ENCODE measurements around the gene PRR12.

The PRR12 gene

GRCh38 chr19:49546825-49547565 lies 44.0 kb upstream of the PRR12 start:
- Mint-ChIP-seq H3K9me3 (no peaks in the 10 kb centered on the region), H3K4me3 (peak overlapping the region in 2 of 3 experiments; percentile 2 to 24), H3K4me1 (peaks cover 14% of the 10 kb centered on the region), H3K36me3 (ENCODE audit: low read depth) (peaks cover 6% of the 10 kb centered on the region), H3K27ac (peak overlapping the region; percentile 77 to 78 (median 78)), H3K27me3 (ENCODE audit: low read depth) (no peaks in the 10 kb centered on the region)
- TF ChIP-seq, protein P1, sequence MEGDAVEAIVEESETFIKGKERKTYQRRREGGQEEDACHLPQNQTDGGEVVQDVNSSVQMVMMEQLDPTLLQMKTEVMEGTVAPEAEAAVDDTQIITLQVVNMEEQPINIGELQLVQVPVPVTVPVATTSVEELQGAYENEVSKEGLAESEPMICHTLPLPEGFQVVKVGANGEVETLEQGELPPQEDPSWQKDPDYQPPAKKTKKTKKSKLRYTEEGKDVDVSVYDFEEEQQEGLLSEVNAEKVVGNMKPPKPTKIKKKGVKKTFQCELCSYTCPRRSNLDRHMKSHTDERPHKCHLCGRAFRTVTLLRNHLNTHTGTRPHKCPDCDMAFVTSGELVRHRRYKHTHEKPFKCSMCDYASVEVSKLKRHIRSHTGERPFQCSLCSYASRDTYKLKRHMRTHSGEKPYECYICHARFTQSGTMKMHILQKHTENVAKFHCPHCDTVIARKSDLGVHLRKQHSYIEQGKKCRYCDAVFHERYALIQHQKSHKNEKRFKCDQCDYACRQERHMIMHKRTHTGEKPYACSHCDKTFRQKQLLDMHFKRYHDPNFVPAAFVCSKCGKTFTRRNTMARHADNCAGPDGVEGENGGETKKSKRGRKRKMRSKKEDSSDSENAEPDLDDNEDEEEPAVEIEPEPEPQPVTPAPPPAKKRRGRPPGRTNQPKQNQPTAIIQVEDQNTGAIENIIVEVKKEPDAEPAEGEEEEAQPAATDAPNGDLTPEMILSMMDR (IDR thresholded peaks at IDR 0.05; ENCODE audit: unreplicated experiment in 3 of 3): peak; percentile 80 to 83 (median 83)

GRCh38 chr19:49549045-49549444 lies 41.9 kb upstream of the PRR12 start:
- no peak overlapping the region for H3K27ac Mint-ChIP-seq
- no peak overlapping the region for H3K4me3 Mint-ChIP-seq
- TF ChIP-seq, protein P1 (IDR thresholded peaks at IDR 0.05; ENCODE audit: unreplicated experiment in 3 of 3): no peak
- peaks cover 15% of the 10 kb centered on the region for H3K36me3 Mint-ChIP-seq (ENCODE audit: low read depth)
- peaks cover 14% of the 10 kb centered on the region for H3K4me1 Mint-ChIP-seq
- no peaks in the 10 kb centered on the region for H3K27me3 Mint-ChIP-seq (ENCODE audit: low read depth)
- H3K9me3 Mint-ChIP-seq: no peaks in the 10 kb centered on the region

GRCh38 chr19:49551531-49551930 lies 39.5 kb upstream of the PRR12 start:
- Mint-ChIP-seq H3K4me1 (peaks cover 7% of the 10 kb centered on the region), H3K27me3 (ENCODE audit: low read depth) (peaks cover 3% of the 10 kb centered on the region), H3K4me3 (no peak overlapping the region), H3K27ac (peak overlapping the region in 1 of 3 experiments; percentile 50), H3K36me3 (ENCODE audit: low read depth) (peaks cover 25% of the 10 kb centered on the region), H3K9me3 (no peaks in the 10 kb centered on the region)
- TF ChIP-seq, protein P1 (IDR thresholded peaks at IDR 0.05; ENCODE audit: unreplicated experiment in 3 of 3): no peak

DNA sequence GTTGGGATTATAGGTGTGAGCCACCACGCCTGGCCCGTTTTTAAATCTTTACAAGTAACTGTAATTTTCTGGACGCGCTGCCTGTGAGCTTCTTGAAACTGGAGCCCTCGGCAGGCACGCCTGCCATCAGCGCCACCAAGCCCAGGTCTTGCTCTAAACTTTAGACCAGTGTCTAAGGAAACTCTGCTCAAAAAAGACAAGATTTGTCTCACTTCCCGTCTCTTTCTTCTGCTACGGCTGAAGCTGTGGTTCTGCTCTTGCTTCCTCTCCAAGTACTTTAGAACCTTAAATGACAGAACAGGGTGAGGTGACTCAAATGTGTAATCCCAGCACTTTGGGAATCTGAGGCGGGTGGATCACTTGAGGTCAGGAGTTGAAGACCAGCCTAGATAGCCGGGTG lies 38.2 kb upstream of the PRR12 start:
- H3K36me3 Mint-ChIP-seq (ENCODE audit: low read depth): peaks cover 32% of the 10 kb centered on the region
- H3K4me1 Mint-ChIP-seq: no peaks in the 10 kb centered on the region
- no peak overlapping the region for H3K27ac Mint-ChIP-seq
- TF ChIP-seq, protein P1 (IDR thresholded peaks at IDR 0.05; ENCODE audit: unreplicated experiment in 3 of 3): no peak
- no peaks in the 10 kb centered on the region for H3K9me3 Mint-ChIP-seq
- peaks cover 3% of the 10 kb centered on the region for H3K27me3 Mint-ChIP-seq (ENCODE audit: low read depth)
- H3K4me3 Mint-ChIP-seq: no peak overlapping the region

DNA sequence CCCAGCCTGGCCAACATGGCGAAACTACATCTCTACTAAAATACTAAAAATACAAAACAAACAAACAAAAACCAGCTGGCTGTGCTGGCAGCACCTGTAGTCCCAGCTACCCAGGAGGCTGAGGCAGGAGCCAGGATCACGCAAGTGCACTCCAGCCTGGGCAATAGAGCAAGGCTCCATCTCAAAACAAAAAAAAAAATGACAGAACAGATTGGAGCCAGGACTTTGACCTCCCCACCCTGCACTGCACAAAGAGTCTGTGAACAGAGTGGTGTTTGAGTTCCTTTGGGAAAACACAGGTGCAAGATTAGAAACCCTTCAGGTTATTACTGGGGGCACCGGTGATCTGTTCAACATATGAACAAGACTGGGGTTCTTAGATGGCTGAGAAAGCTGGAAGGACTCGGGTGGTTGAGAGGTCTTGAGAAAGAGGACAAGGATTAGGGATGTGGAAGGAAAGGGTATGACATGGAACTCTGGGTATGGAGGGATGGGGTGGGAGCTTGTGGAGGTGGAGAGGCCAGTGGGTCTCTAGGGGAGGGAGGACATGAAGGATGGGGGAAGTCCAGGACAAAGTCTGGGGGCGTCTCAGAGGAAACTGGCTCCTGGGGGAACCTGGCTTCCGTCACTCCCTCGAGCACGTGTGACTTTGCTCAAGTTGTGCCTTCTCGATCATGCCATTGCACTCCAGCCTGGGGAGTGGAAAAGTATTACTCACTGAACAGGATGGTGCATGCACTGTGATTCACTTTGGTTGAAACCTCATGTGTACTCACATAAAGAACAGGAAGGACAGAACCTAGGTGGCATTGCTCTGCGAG lies 37.3 kb upstream of the PRR12 start:
- peaks cover 3% of the 10 kb centered on the region for H3K27me3 Mint-ChIP-seq (ENCODE audit: low read depth)
- TF ChIP-seq, protein P1 (IDR thresholded peaks at IDR 0.05; ENCODE audit: unreplicated experiment in 3 of 3): no peak
- H3K9me3 Mint-ChIP-seq: no peaks in the 10 kb centered on the region
- H3K4me1 Mint-ChIP-seq: no peaks in the 10 kb centered on the region
- peaks cover 37% of the 10 kb centered on the region for H3K36me3 Mint-ChIP-seq (ENCODE audit: low read depth)
- H3K27ac Mint-ChIP-seq: peak overlapping the region; percentile 45 to 67 (median 53)
- no peak overlapping the region for H3K4me3 Mint-ChIP-seq
